Sigmoid colon (tissue), 4 donors: ENCODE data around the gene AKAP17A.

Experiments used
- EP300 ChIP-seq, 4 donors: sonication (generic); formaldehyde crosslinking; IDR thresholded peaks; one replicate each; pipeline ENCODE4 v1.6.1; 2017; ENCODE audit warnings: antibody characterized with exemption in 4 of 4
- POLR2A ChIP-seq, 2 donors: fragments of 450-650 bp; IDR thresholded peaks; one replicate each; pipeline ENCODE4 v1.6.1; 2016; ENCODE audit warnings: antibody characterized with exemption in 2 of 2, mild to moderate bottlenecking in 2 of 2, moderate library complexity in 2 of 2
- TF ChIP-seq, protein P1 (sequence below), 4 experiments: fragments of 450-650 bp in 3 of 4; fragments of 200-600 bp in 1 of 4; IDR thresholded peaks; one replicate each; pipeline ENCODE4 v1.5.1; 2016 to 2019; ENCODE audit warnings: antibody characterized with exemption in 4 of 4, mild to moderate bottlenecking in 3 of 4, moderate library complexity in 2 of 4

DNA sequence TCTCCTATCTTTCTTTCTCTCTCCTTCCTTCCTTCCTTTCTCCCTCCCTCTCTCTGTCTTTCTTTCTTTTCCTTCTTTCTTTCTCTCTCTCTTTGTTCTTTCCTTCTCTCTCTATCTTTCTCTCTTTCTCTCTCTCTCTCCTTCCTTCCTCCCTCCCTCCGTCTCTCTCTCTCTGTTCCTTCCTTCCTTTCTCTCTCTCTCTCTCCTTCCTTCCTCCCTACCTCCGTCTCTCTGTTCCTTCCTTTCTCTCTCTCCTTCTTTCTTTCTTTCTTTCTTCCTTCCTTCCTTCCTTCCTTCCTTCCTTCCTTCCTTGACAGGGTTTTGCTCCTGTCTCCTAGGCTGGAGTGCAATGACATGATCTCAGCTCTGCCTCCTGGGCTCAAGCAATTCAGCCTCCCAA lies 30.2 kb upstream of the AKAP17A start:
- TF ChIP-seq, protein P1, sequence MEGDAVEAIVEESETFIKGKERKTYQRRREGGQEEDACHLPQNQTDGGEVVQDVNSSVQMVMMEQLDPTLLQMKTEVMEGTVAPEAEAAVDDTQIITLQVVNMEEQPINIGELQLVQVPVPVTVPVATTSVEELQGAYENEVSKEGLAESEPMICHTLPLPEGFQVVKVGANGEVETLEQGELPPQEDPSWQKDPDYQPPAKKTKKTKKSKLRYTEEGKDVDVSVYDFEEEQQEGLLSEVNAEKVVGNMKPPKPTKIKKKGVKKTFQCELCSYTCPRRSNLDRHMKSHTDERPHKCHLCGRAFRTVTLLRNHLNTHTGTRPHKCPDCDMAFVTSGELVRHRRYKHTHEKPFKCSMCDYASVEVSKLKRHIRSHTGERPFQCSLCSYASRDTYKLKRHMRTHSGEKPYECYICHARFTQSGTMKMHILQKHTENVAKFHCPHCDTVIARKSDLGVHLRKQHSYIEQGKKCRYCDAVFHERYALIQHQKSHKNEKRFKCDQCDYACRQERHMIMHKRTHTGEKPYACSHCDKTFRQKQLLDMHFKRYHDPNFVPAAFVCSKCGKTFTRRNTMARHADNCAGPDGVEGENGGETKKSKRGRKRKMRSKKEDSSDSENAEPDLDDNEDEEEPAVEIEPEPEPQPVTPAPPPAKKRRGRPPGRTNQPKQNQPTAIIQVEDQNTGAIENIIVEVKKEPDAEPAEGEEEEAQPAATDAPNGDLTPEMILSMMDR (IDR thresholded peaks at IDR 0.05), result no peak
- TF ChIP-seq POLR2A (IDR thresholded peaks at IDR 0.05) (no peak), EP300 (IDR thresholded peaks at IDR 0.05) (no peak)
